Transverse colon (tissue), 4 donors: ENCODE measurements around the gene NRCAM. TPM values are rescaled to one million over a fixed set of nuclear protein-coding genes. Genes with fewer than 3 reads are reported as not detected.

Experiments used
- DNase-seq: peaks from one replicate; pipeline ENCODE4 v3.0.0-alpha.2; 2019
- H3K27ac ChIP-seq, 4 donors: fragments of 200-600 bp; sonication (generic); 2 replicates each; pipeline ENCODE4 v1.5.1; 2016 to 2018; ENCODE audit warnings: inconsistent platforms in 4 of 4
- H3K27me3 ChIP-seq: fragments of 200-600 bp; sonication (generic); 2 replicates; pipeline ENCODE4 v1.5.1; 2017; ENCODE audit warnings: inconsistent platforms
- H3K36me3 ChIP-seq, 4 donors: fragments of 200-600 bp; sonication (generic); 2 replicates each; pipeline ENCODE4 v1.5.1; 2017 to 2019; ENCODE audit warnings: inconsistent platforms in 4 of 4
- H3K4me1 ChIP-seq, 4 donors: fragments of 200-600 bp; sonication (generic); 2 replicates each; pipeline ENCODE4 v1.5.1; 2017 to 2020; ENCODE audit warnings: inconsistent platforms in 4 of 4
- H3K4me3 ChIP-seq, 4 donors: fragments of 200-600 bp; sonication (generic); 1 replicate in 1 of 4; 2 replicates in 3 of 4; pipeline versions ENCODE4 v1.5.1 to v1.6.1; 2017 to 2019; ENCODE audit warnings: inconsistent platforms in 4 of 4
- H3K9me3 ChIP-seq, 2 donors: fragments of 200-600 bp; sonication (generic); 2 replicates each; pipeline ENCODE4 v1.5.1; 2017 to 2019; ENCODE audit warnings: inconsistent platforms in 2 of 2
- CTCF ChIP-seq, 5 experiments: fragments of 200-600 bp in 3 of 5; fragments of 450-650 bp in 2 of 5; sonication (generic) in 3 of 5; IDR thresholded peaks; 1 replicate in 2 of 5; 2 replicates in 3 of 5; pipeline ENCODE4 v1.5.1; 2016 to 2017; ENCODE audit warnings: antibody characterized with exemption in 5 of 5, inconsistent platforms in 3 of 5, mild to moderate bottlenecking in 2 of 5, moderate library complexity in 1 of 5
- EP300 ChIP-seq: sonication (generic); formaldehyde crosslinking; IDR thresholded peaks from one replicate; pipeline ENCODE4 v1.6.1; 2017; ENCODE audit warnings: antibody characterized with exemption, low read depth
- POLR2A ChIP-seq: fragments of 450-650 bp; IDR thresholded peaks from one replicate; pipeline ENCODE4 v1.6.1; 2016; ENCODE audit warnings: antibody characterized with exemption, mild to moderate bottlenecking, moderate library complexity
- POLR2AphosphoS5 ChIP-seq, 3 donors: sonication (generic); formaldehyde crosslinking; IDR thresholded peaks; one replicate each; pipeline ENCODE4 v1.6.1; 2016; ENCODE audit warnings: antibody characterized with exemption in 3 of 3
- WGBS, 2 donors: methylation state at CpG; one replicate each; pipeline ENCODE4 v1.1.5; 2018; ENCODE audit warnings: low coverage in 1 of 2; 5-methylcytosine and 5-hydroxymethylcytosine counted together
- in situ Hi-C, 4 donors: fragments of 200-750 bp; cut with MboI; loops; one replicate each; pipeline versions ENCODE4 v1.15.0 to v1.15.1; 2017; ENCODE audit warnings: low sequenced_read_pairs in 3 of 4, low pct_ligation_motif_present in 1 of 4, low pct_unique_long_range_greater_than_20kb in 1 of 4
- intact Hi-C: fragments of 100-400 bp; cut with DNase I; formaldehyde crosslinking; loops from one replicate; pipeline ENCODE4 v1.15.1; 2023; ENCODE audit warnings: low total_unique reads
- total RNA-seq, 4 donors: library from RNA; depleted of rRNA; stranded (reverse); fragments of >200 nt; gene quantifications; one replicate each; pipeline ENCODE4 v1.1.0, GENCODE V29; 2016

Gene NRCAM
- total RNA-seq, 4 donors from 2014 or later, result 0.60 to 2.5 (median 1.8) TPM

GRCh38 chr7:108129018-108129965 is 326.9 kb downstream of the NRCAM start:
- no peak for DNase-seq
- H3K4me1 ChIP-seq, result no peaks in the 10 kb centered on the region
- 62 to 80% methylated on average over 5 to 7 of the region's 7 CpGs for WGBS, 2 donors
- H3K4me3 ChIP-seq, result no peak overlapping the region
- H3K27ac ChIP-seq, result no peak overlapping the region
- no peaks in the 10 kb centered on the region for H3K27me3 ChIP-seq
- H3K36me3 ChIP-seq, result no peaks in the 10 kb centered on the region
- TF ChIP-seq POLR2AphosphoS5 (IDR thresholded peaks at IDR 0.05) (no peak), POLR2A (no peak), EP300 (no peak), CTCF (IDR thresholded peaks at IDR 0.05) (no peak)
- intact Hi-C loops (no loop called here), in situ Hi-C loops (loop anchor here in 2 of 4 donors (25.0 kb wide), 2 partner anchors 242 to 392 kb away; partner anchors contain the start of genes CBLL1 (in 2 of the 2) and DLD (in 1 of the 2))
- no peaks in the 10 kb centered on the region for H3K9me3 ChIP-seq

- no peak overlapping the region for H3K27ac ChIP-seq
- H3K4me3 ChIP-seq, result no peak overlapping the region
- in situ Hi-C loops, result loop anchor here in 2 of 4 donors (25.0 kb wide), 2 partner anchors 241 to 391 kb away; partner anchors contain the start of genes CBLL1 (in 2 of the 2) and DLD (in 1 of the 2)
- H3K27me3 ChIP-seq, result no peaks in the 10 kb centered on the region
- H3K36me3 ChIP-seq, result no peaks in the 10 kb centered on the region
- no peaks in the 10 kb centered on the region for H3K4me1 ChIP-seq
- intact Hi-C loops, result no loop called here
- no peak for TF ChIP-seq POLR2AphosphoS5 (IDR thresholded peaks at IDR 0.05)
- no peak for TF ChIP-seq CTCF (IDR thresholded peaks at IDR 0.05)
- TF ChIP-seq EP300, result no peak
- TF ChIP-seq POLR2A, result no peak
- H3K9me3 ChIP-seq, result no peaks in the 10 kb centered on the region
- DNase-seq, result no peak
- 78 to 80% methylated on average over 1 to 3 of the region's 3 CpGs for WGBS, 2 donors
These were observed 327.7 kb downstream of the NRCAM start for GRCh38 chr7:108128514-108128913.

GRCh38 chr7:108127461-108127860 is 328.8 kb downstream of the NRCAM start:
- in situ Hi-C loops, result loop anchor here in 2 of 4 donors (25.0 kb wide), 2 partner anchors 240 to 390 kb away; partner anchors contain the start of genes CBLL1 (in 2 of the 2) and DLD (in 1 of the 2)
- H3K9me3 ChIP-seq, result no peaks in the 10 kb centered on the region
- H3K36me3 ChIP-seq, result no peaks in the 10 kb centered on the region
- intact Hi-C loops, result no loop called here
- 83 to 89% methylated on average over 2 to 5 of the region's 5 CpGs for WGBS, 2 donors
- H3K4me3 ChIP-seq, result no peak overlapping the region
- no peaks in the 10 kb centered on the region for H3K4me1 ChIP-seq
- H3K27me3 ChIP-seq, result no peaks in the 10 kb centered on the region
- no peak overlapping the region for H3K27ac ChIP-seq
- no peak for DNase-seq
- TF ChIP-seq EP300 (no peak), POLR2AphosphoS5 (IDR thresholded peaks at IDR 0.05) (no peak), CTCF (IDR thresholded peaks at IDR 0.05) (no peak), POLR2A (no peak)

- Histone ChIP-seq H3K4me3 (no peak overlapping the region), H3K4me1 (no peaks in the 10 kb centered on the region), H3K9me3 (no peaks in the 10 kb centered on the region), H3K27ac (no peak overlapping the region), H3K27me3 (no peaks in the 10 kb centered on the region), H3K36me3 (no peaks in the 10 kb centered on the region)
- DNase-seq, result no peak
- intact Hi-C loops (no loop called here), in situ Hi-C loops (loop anchor here in 2 of 4 donors (25.0 kb wide), 2 partner anchors 238 to 388 kb away; partner anchors contain the start of genes CBLL1 (in 2 of the 2) and DLD (in 1 of the 2))
- 88 to 89% methylated on average over 3 of the region's 3 CpGs for WGBS, 2 donors
- TF ChIP-seq POLR2A (no peak), EP300 (no peak), POLR2AphosphoS5 (IDR thresholded peaks at IDR 0.05) (no peak), CTCF (IDR thresholded peaks at IDR 0.05) (no peak)
These were observed 331.4 kb downstream of the NRCAM start for GRCh38 chr7:108124820-108125219.
